SU-DHL-6 (cell line): Measurements from ENCODE around the gene CSNK1A1.

Experiments used
- CTCF ChIP-seq: fragments of 200-600 bp; sonication (generic); IDR thresholded peaks from one replicate; pipeline ENCODE4 v1.5.1; 2017; ENCODE audit warnings: antibody characterized with exemption, mild to moderate bottlenecking, low read length, moderate library complexity; ENCODE audit not compliant: insufficient read depth, poor library complexity, severe bottlenecking
- EZH2phosphoT487 ChIP-seq: fragments of 200-600 bp; sonication (generic), shearing (Covaris generic); conservative IDR thresholded peaks from 2 replicates; pipeline ENCODE4 v1.6.1; 2018; ENCODE audit warnings: mild to moderate bottlenecking, antibody characterized with exemption, low read length, moderate library complexity, mixed read lengths

- TF ChIP-seq CTCF (no peak), EZH2phosphoT487 (no peak)
These were observed 62.5 kb downstream of the CSNK1A1 start for GRCh38 chr5:149488645-149489306.
